ENCODE results near the gene SPAG9.

DNA sequence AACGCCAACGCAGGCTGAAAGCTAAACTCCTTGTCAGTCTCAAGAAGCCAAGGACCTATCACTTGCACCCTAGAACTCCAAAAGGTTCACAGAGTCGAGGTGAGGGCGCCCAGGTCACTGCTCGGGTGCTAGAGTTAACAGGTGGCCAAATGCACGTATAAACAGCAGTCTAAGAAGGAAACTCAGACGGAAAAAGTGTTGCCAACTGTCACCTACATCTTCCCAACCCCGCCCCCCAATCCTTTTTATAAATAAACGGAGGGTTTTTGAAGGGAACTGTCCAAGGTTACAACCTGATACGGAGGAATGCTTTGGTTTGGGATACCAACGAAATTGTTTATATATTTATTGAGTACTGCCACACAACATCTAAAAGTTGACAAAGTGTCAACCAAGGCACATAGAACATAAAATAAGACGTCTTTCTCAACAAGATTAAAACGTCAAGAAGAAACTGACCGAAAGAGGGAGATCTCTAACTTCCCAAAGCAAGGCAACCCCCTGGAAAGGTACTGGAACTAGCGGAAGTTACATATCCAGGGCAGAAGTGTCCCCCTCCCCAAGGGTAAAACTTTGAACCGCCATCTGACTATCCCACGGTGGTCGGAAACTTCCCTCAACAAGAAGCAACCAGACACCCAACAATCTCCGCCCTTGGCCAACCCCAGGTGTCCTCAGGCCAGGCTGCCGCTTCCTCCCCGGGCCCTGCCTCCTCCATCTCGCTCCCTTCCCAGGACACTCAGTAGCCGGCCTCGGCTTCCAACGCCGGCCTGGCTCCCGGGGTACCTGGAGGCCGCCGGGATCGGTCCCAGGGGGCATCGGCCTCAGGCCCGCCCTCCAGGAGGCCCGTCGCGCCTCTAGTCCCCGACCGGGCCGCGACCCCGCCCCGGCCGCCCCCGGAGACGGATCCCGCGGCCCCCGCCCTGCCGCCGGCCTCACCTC lies 982 bp downstream of the SPAG9 start:
- TF ChIP-seq, protein P1, sequence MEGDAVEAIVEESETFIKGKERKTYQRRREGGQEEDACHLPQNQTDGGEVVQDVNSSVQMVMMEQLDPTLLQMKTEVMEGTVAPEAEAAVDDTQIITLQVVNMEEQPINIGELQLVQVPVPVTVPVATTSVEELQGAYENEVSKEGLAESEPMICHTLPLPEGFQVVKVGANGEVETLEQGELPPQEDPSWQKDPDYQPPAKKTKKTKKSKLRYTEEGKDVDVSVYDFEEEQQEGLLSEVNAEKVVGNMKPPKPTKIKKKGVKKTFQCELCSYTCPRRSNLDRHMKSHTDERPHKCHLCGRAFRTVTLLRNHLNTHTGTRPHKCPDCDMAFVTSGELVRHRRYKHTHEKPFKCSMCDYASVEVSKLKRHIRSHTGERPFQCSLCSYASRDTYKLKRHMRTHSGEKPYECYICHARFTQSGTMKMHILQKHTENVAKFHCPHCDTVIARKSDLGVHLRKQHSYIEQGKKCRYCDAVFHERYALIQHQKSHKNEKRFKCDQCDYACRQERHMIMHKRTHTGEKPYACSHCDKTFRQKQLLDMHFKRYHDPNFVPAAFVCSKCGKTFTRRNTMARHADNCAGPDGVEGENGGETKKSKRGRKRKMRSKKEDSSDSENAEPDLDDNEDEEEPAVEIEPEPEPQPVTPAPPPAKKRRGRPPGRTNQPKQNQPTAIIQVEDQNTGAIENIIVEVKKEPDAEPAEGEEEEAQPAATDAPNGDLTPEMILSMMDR (IDR thresholded peaks at IDR 0.05) = peak; percentile 29 to 39 (median 30)
- no peak for TF ChIP-seq EP300 (IDR thresholded peaks at IDR 0.05)
